Caki2 (cell line): Measurements from ENCODE around the gene TOX4. TPM values are rescaled to one million over a fixed set of nuclear protein-coding genes. Genes with fewer than 3 reads are reported as not detected.

ENCODE experiments used
- DNase-seq: peaks from one replicate; pipeline ENCODE4 v3.0.0-alpha.2; 2015; ENCODE audit warnings: low read depth
- in situ Hi-C: cut with HindIII; loops from 2 replicates; pipeline ENCODE4 v1.10.0; 2016; ENCODE audit warnings: low sequenced_read_pairs, low pct_unique_long_range_greater_than_20kb, mixed read lengths
- total RNA-seq: library from RNA; depleted of rRNA; stranded (reverse); fragments of >200 nt; shearing (Covaris generic); gene quantifications from 2 replicates; pipeline ENCODE4 v1.2.3, GENCODE V29; 2014; ENCODE audit warnings: low replicate concordance

Gene TOX4
- total RNA-seq, 1 experiment from 2014 or later: 43.9 TPM

DNA sequence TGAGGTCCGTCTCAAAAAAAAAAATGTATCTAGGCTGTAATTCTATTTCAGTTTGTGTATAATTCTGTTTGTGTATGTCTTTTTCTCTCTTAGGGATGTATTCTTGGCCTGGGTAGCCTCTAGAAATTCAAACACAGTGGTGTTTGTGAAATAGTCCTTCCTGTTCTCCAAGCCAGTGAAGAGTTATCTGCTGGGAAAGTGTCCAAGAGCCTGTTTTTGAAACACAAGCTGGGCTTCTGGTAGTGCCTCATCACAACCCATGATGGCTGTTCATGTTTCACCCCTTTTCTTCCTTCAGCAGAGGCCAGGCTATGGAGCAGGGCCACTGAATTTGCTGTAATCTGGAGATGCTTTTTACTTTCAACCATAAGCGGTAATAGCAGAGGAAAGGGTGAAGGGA is 19.5 kb downstream of the TOX4 start:
- DNase-seq: no peak
- in situ Hi-C loops: no loop called here

DNA sequence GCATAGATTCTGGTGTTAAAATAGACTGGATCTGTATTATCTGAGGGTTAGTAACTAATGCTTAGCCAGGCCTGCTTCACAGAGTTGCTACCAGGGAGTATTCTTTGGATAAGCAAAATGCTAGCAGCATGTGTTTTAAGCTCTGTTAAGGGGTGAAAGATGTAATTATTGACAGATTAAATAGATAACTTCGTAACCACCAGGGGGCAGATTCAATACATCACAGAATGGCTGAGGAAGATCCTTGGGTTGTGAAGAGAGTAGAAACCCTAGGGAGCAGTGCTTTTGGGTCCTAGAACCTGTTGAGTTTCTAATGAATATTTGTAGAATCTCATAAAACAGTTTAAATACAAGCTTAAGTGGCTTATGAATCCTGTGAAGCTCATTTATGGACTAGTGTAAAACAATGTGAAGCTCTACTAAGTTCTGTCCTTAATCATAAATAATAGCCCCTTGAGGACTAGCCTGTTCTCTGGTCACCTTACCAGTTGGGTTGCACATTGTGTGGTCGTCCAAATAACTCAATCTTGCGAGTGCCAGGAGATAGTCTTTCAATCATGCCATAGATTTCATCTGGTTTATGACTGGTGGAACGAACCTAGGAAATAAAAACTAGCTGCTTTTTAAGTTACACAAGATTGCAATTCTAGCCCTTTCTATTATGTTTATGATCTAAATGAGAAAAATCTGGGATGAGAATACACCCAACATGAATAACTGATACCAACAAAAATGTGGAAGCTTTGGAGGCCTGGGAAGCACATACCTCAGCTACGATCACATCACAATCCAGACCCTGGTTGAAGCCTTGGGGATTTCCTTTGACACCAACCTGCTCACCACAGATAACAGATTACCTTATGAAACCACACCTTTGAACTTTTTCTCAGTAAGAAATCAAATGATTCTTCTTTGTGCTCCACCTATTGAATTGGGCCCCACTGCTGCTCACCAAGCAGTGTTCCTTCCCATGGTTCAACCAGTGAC is 21.8 kb downstream of the TOX4 start:
- in situ Hi-C loops: no loop called here
- DNase-seq: peak; percentile 19

DNA sequence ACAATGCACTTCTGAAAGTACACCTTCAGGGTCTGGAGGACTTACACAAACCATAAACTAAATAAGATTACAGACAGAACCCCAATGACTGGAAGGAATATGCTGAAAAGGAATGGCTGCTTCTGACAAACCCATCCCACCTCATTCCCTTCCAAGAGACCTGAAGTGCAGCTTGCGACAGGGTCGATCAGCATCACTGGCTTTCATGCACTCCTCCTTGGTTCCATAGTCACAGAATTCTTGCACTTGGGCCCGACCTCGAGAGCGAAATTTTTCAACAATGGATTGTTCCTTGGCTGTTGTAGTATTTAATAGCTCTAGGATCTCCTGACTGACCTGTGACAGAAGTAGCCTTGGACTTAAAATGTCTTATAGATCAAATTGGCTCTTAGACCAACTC is 24.6 kb downstream of the TOX4 start:
- in situ Hi-C loops: no loop called here
- no peak for DNase-seq

DNA sequence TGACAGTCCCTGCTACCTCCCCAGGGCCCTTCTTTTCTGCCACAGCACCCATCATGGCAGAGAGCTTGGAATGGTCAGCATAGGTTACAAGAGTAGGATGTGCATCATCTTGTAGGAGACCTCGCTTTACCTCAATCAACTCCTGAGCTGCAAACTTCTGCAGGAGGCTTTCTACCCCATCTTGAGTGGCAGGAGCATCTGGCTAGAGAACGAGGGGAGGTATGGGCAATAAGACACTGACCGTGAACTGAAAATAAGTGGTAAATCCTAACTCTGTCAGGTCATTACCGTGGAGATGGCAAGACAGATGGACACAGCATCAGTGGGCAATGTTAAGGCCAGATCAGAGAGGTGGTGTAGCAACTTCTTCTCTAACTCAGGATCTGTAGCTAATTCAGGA is 26.4 kb downstream of the TOX4 start:
- in situ Hi-C loops: no loop called here
- no peak for DNase-seq

DNA sequence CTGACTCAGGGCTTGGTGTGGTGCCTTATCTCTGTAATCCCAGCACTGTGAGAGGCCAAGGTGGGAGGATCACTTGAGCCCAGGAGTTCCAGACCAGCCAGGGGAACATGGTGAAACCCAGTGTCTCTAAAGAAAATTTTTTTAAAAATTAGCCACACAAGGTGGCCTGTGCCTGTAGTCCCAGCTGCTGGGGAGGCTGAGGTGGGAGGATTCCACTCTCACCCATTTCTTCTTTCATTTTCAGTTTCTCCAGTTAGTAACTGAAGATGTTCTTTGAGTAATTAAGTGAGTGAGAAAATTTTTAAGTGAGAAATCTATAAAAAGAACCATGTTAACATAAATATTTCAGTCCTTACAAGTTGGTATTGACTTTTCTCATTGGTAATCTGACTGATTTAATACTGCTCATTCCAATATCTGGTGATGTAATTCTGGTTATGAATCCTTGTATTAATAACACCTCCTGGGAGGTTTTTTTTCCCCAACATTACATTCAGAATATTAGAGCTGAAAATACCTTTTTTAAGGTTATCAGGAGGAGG is 28.1 kb downstream of the TOX4 start:
- in situ Hi-C loops: no loop called here

DNA sequence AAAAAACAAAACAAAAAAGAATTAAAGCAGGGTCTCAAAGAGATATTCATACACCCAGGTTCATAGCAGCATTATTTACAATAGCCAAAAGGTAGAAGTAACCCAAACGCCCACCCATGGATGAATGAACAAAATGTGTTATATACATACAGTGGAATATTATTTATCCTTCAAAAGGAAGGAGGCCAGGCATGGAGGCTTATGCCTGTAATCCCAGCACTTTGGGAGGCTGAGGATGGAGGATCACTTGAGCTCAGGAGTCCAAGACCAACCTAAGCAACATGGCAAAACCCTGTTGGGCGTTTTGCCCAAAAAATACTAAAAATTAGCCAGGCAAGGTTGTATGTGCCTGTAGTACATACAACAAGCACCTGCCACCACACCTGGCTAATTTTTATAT is 29.6 kb downstream of the TOX4 start:
- DNase-seq: no peak
- in situ Hi-C loops: no loop called here

More for the DNA sequence above, 28.1 kb downstream of the TOX4 start:
- no peak for DNase-seq

DNA sequence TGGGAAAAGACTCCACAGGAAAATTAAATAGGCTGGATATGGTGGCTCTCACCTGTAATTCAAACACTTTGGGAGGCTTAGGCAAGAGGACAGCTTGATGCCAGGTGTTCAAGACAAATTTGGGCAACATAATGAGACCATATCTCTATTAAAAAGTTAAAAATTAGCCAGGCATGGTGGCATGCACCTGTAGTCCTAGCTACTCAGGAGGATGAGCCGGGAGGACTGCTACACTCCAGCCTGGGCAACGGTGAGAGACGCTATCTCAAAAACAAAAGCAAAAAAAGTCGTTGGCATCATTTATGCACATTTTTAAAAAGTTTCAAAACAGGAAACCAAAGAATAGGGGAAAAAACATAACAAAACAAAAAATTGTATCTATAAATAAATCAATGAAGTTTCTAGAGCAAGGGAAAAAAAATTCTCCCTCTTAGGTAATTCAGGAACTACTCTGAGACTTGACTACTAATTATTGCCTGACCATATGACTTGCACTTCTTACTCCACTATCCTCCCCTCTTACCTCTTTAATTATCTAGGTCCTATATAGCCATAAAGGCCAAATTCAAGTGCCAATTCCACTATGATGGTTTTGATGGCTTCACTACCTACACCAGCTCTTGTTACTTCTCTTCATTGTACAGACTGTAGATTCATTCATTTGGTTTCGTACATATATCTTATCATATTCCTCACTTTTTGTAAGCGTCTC is 32.6 kb downstream of the TOX4 start:
- no peak for DNase-seq
- in situ Hi-C loops: no loop called here

DNA sequence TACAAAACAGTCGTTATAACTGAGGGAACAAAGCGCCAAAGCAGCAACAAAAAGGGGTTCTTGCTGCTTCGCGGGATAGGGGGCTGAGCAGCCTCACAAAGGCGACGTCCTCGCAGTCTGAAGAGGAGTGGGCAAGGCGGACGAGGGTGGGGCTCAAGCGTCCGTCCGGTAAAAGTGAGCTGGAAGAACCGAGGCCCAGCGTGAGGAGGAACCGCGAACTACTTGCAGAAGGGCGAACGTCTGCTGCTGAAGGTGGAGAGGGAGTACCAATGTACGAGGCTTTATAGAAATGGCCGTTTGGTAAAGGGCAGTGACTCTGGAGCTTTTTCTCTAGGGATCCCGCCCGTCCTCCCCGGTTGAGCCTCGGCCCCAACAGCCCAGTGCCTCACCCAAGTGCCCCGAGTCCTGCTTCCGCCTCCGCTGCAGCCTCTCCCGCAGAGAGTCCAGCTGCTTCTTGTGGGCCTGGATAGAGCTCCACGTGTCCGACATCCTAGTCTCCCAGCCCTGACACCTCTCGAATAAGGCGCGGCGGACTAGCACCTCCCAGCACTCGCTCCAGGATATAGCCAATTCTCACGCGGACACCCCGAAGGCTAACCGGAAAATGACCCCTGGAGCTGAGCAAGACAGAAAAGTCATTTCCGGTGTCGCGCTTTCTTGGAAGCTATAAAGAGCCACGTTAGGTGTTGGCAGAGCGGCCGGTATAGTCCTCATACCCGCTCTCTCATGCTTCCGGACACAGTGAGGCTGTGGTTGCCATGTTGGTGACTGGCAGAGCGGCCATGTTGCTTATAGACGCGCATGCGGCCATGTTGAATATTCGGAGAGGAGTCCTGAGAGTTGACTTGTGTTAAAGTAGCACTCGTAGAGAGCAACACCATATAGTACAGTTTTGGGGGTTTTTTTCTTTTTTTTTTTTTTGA is 34.0 kb downstream of the TOX4 start, which contains the start of gene METTL3:
Gene METTL3 (minus strand): TSS at position 606 of the 923 bp plus-strand sequence. CDS start 117 bp downstream, at position 489.
- in situ Hi-C loops: no loop called here

DNA sequence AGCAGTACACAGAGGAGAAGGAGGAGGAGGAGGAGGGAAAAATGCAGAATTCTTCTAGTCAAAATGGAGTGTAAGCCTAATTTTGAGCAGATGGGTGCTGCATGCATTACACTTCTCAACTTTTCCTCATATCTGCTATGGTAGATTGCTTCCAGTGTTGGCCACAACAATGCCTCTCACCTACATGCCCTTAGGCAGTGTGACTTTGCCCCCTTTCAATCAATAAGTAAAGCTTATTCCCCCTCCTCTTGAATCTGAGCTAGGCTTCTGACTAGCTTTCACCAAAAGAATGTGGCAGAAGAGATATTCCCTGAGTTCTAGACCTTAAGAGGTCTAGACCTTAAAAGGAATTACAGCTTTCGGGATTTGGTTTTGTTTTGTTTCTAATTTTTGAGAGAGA is 37.3 kb downstream of the TOX4 start:
- DNase-seq: no peak
- in situ Hi-C loops: no loop called here

More for the DNA sequence above, 34.0 kb downstream of the TOX4 start, which contains the start of gene METTL3:
- peak; percentile 97 for DNase-seq

DNA sequence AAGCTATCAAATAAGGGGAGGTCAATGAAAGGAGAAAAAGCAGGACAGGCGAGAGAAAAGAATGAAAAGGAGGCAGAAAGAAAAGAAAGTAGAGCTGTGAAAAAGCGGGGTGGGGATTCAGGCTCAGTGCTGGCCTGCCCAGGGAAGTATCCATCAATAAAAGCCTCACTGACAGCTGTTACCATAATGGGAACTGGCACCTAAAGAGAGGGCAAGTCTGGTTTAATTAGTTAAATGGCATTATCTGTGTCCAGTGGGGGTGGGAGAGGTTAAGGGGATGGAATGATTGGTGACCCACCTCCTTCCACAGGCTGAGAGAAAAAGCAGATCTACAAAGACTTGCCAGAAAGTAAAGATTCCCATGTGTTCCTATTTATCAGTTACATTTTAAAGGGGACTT is 41.7 kb downstream of the TOX4 start:
- DNase-seq: no peak
- in situ Hi-C loops: no loop called here

DNA sequence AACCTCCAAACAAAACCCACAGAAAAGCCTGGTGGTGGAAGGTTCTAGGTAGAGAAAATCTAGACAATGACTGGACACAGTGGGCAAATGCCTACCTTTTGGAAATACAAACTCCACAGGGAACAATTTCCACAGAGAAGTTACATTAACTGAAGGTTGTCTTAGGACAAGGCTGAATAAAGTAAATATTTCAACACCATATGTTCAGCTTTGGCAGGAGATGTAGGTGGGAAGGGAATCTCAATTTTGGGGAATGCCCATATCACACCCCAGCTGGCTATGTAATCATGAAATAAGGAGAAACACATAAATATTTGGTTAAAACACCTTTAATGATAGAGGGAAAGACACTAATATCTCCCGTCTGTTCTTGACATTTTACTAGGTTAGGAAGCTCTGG is 43.8 kb downstream of the TOX4 start:
- no peak for DNase-seq
- in situ Hi-C loops: no loop called here

DNA sequence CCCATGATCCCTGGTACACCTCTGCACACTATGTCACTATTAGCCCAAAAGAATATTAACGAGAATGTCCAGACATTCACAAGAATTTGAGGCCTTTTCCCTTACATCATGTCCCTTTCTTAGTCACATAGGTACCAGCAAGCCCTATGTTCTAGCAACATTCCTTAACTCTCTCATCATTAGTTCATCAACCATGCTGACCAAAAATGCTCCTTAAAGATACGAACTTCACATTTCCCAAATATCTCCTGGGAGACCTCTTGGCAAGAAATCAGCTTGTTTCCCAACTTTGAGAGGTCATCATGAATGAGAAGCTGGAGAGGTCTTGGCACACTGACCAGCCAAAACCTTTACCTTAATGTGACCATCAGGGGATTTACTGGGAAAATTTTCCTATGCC is 44.5 kb downstream of the TOX4 start:
- no peak for DNase-seq
- in situ Hi-C loops: no loop called here

DNA sequence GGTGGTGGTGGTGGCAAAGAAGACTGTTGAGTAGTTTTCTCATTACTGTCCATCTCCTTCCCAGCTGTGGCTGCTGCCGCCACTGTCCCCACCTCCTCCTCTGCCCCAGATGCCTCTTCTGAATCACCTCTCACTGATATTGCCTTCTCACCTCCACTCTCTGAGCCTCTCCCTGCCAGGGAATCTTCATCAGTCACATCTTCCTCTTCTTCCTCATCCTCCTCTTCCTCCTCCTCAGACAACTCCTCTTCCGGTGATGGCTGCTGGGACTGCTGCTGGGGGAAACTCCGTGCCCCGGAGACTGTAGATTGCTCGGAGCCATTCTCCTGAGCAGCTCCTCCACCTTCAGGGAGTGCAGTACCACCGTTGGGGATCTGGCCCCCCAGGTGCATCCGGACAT is 46.2 kb downstream of the TOX4 start:
- no peak for DNase-seq
- in situ Hi-C loops: no loop called here

DNA sequence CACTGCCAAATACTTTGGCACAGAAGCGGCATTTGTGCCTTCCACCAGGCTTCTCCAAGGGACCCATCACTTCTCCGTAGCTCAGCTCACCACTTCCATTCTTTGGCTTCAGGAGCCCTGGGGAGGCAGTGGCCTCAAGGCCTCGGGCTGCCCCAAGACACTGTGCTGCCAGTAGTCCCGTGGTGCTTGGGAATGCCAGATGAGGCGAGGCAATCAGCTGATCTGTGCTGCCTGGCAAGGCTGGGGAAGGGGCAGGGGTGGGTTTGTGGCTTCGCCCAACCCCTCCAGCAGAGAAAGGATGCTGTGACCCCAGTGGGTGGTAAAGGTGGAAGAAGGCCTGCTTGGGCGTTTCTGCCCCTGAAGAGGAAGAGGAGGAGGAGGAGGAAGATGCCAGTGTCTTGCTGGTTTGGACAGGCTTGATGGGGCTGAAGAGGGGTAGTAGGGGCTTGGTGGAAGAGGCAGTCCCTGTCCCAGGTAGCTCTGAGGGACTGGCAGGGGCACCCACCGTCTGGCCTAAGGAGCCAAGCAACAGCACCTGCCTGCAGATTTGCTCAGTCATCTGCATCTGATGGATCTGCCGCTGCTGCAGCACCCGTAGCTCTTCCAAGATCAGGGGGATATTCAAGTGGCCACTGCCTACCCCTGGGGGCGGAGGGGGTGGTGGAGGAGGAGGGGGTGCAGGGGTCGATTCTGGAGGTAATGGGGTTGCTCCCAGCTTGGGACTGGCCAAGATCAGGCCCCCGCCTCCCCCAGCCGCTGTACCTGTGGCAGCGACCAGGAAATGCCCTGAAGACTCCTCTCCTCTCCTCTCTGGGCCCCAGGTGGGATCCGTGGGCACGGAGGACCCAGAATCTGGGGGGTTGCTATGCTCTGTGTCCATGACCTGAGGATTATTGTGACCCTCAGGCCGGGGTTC is 47.8 kb downstream of the TOX4 start:
- in situ Hi-C loops: no loop called here
- no peak for DNase-seq

DNA sequence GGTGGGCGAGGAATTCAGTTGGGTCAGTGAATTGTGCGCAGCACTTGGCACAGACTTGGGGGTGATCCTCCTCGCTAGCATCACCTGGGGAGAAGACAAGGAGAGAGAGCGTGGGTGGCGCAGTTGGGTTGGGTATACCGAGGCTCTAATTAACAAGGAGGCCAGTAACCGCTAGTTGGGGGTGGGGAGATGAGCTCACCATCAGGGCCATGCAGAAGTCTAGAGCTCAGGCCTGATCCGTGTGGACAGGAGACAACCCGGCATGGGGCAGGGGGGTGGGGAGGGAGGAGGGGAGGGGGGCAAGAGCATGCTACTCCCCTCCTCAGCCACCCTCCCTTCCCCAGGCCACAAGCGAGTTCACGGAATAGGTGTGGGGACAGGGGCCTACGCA is 48.6 kb downstream of the TOX4 start:
- DNase-seq: no peak
- in situ Hi-C loops: no loop called here

DNA sequence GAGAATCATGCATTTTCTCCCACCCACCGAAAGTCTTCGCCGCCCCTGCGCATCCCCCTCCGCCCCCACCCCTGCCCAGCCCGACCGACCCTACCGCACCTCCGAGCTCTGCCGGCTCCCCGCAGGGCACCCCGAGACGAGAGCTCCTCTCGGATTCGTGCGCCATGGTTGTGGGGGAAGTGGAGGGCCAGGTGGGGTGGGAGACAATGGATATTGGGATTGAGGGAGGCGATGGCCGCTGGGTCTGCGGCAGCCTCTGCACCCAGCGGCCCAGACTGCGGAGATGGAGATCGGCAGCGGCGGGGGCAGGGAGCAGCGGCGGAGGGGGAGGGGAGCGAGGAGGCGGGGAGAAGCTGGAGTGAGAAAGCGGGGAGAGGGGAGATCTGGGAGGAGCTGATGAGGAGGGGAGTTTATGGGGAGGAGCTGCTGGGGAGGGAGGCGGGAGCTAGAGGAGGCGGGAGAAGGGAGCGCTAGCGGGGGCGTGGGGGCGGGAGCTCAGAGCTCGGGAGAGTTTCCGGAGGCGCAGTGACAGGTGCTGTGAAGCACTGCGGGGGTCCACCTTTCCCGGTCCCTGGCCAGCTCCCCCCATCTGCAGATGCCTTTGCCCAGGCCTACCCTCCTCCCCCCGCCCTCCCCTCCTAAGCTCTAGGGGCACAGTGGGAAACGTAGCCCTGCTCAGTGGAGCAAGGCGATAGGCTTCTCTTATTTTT is 49.1 kb downstream of the TOX4 start, which contains the start of gene SALL2:
Gene SALL2 (minus strand): TSS at position 385 of the 710 bp plus-strand sequence. CDS start 219 bp downstream, at position 166.
- DNase-seq: no peak
- in situ Hi-C loops: no loop called here
